IMR-90 (cell line): ENCODE measurements around the gene SS18L1. TPM values are rescaled to one million over a fixed set of nuclear protein-coding genes. Genes with fewer than 3 reads are reported as not detected.

Experiments
- ATAC-seq: fragments of 200-7000 bp; cut with Tn5 transposase; 2 replicates; pipeline ENCODE4 v1.9.1; 2020; ENCODE audit warnings: low read depth, mild to moderate bottlenecking, moderate library complexity
- BruUV-seq: library from RNA; stranded (reverse); fragments of 400-500 nt; replicated peaks from 2 replicates; lab custom pipeline; 2021; lab: Mats Ljungman, UMichigan
- CTCF ChIA-PET: fragments of 300-600 bp; formaldehyde crosslinking; extraction: SDS; loops from one replicate; lab custom pipeline; 2021; ENCODE audit warnings: antibody characterized with exemption; lab: Yijun Ruan, JAX
- POLR2A ChIA-PET: fragments of 300-600 bp; sonication (Branson Sonifier 250); formaldehyde crosslinking; loops from one replicate; lab custom pipeline; 2022; ENCODE audit warnings: antibody characterized with exemption; ENCODE audit not compliant: unreplicated experiment; lab: Charles Lee
- DNase-seq: peaks from one replicate; pipeline ENCODE4 v3.0.0; 2013
- H2AFZ ChIP-seq: replicated peaks from 2 replicates; pipeline ENCODE3; 2013; ENCODE audit warnings: low read length, mild to moderate bottlenecking; ENCODE audit not compliant: poor library complexity
- H2AK5ac ChIP-seq: 2 replicates; pipeline ENCODE4 v1.6.1; 2013; ENCODE audit warnings: low read depth, low read length, inconsistent platforms
- H2AK9ac ChIP-seq: replicated peaks from 2 replicates; pipeline ENCODE3; 2013; ENCODE audit warnings: mild to moderate bottlenecking, low read depth, low read length, moderate library complexity; ENCODE audit not compliant: poor library complexity
- H2BK120ac ChIP-seq: 2 replicates; pipeline ENCODE4 v1.6.1; 2013; ENCODE audit warnings: low read depth, low read length, inconsistent platforms
- H2BK15ac ChIP-seq: 3 replicates; pipeline ENCODE4 v1.6.1; 2013; ENCODE audit warnings: low read depth, low read length, inconsistent platforms
- H2BK20ac ChIP-seq: 2 replicates; pipeline ENCODE4 v1.6.1; 2013; ENCODE audit warnings: low read depth, mild to moderate bottlenecking, inconsistent platforms, low read length, moderate library complexity
- H2BK5ac ChIP-seq: 2 replicates; pipeline ENCODE4 v1.6.1; 2013; ENCODE audit warnings: mild to moderate bottlenecking, low read depth, low read length, inconsistent platforms; ENCODE audit not compliant: poor library complexity, severe bottlenecking
- H3K14ac ChIP-seq: replicated peaks from 2 replicates; pipeline ENCODE4 v1.6.1; 2013; ENCODE audit warnings: low read depth, low read length, inconsistent platforms
- H3K18ac ChIP-seq: 2 replicates; pipeline ENCODE4 v1.6.1; 2013; ENCODE audit warnings: low read depth, low read length, control low read depth
- H3K23ac ChIP-seq: 2 replicates; pipeline ENCODE4 v1.6.1; 2013; ENCODE audit warnings: low read depth, low read length, inconsistent platforms
- H3K27ac ChIP-seq: 2 replicates; pipeline ENCODE4 v1.5.1; 2013; ENCODE audit warnings: mild to moderate bottlenecking, control low read depth, low read length; ENCODE audit not compliant: insufficient read depth
- H3K27me3 ChIP-seq: 2 replicates; pipeline ENCODE4 v1.6.1; 2013; ENCODE audit warnings: low read length; ENCODE audit not compliant: control insufficient read depth, insufficient read depth
- H3K36me3 ChIP-seq: 2 replicates; pipeline ENCODE4 v1.6.1; 2013; ENCODE audit warnings: low read length, mixed read lengths; ENCODE audit not compliant: control insufficient read depth, insufficient read depth
- H3K4ac ChIP-seq: 2 replicates; pipeline ENCODE4 v1.6.1; 2013; ENCODE audit warnings: low read depth, low read length, inconsistent platforms
- H3K4me1 ChIP-seq: 2 replicates; pipeline ENCODE4 v1.6.1; 2013; ENCODE audit warnings: low read length, mixed read lengths; ENCODE audit not compliant: control insufficient read depth, insufficient read depth
- H3K4me2 ChIP-seq: 2 replicates; pipeline ENCODE4 v1.6.1; 2013; ENCODE audit warnings: low read depth, mild to moderate bottlenecking, control low read depth, low read length, moderate library complexity
- H3K4me3 ChIP-seq: 2 replicates; pipeline ENCODE4 v1.5.1; 2013; ENCODE audit warnings: low read depth, mild to moderate bottlenecking, control low read depth, low read length, moderate library complexity; ENCODE audit not compliant: insufficient read depth
- H3K56ac ChIP-seq: 2 replicates; pipeline ENCODE4 v1.6.1; 2013; ENCODE audit warnings: low read length, inconsistent platforms; ENCODE audit not compliant: insufficient read depth; ENCODE audit errors: extremely low read depth
- H3K79me1 ChIP-seq, 2 experiments: 2 replicates each; pipeline ENCODE4 v1.6.1; 2013; ENCODE audit warnings: low read length in 2 of 2, inconsistent platforms in 1 of 2, low read depth in 1 of 2
- H3K9ac ChIP-seq: 2 replicates; pipeline ENCODE4 v1.6.1; 2013; ENCODE audit warnings: low read depth, low read length, control low read depth
- H3K9me1 ChIP-seq: 2 replicates; pipeline ENCODE4 v1.6.1; 2013; ENCODE audit warnings: low read length, inconsistent platforms; ENCODE audit not compliant: insufficient read depth
- H3K9me3 ChIP-seq: 2 replicates; pipeline ENCODE4 v1.6.1; 2013; ENCODE audit warnings: low read length; ENCODE audit not compliant: control insufficient read depth, insufficient read depth
- H4K20me1 ChIP-seq: 2 replicates; pipeline ENCODE4 v1.6.1; 2013; ENCODE audit warnings: low read length, inconsistent platforms; ENCODE audit not compliant: insufficient read depth
- H4K5ac ChIP-seq: 2 replicates; pipeline ENCODE4 v1.6.1; 2013; ENCODE audit warnings: mild to moderate bottlenecking, low read depth, low read length, control low read depth
- H4K8ac ChIP-seq, 2 experiments: 2 replicates each; pipeline ENCODE4 v1.6.1; 2013; ENCODE audit warnings: low read depth in 2 of 2, low read length in 2 of 2, control low read depth in 1 of 2, inconsistent platforms in 1 of 2
- H4K91ac ChIP-seq: 2 replicates; pipeline ENCODE4 v1.6.1; 2013; ENCODE audit warnings: low read depth, low read length, inconsistent platforms; ENCODE audit not compliant: insufficient read depth
- CHD1 ChIP-seq: IDR thresholded peaks from 2 replicates; pipeline ENCODE4 v1.6.1; 2012; ENCODE audit warnings: low read depth, low read length, improper control_type of control experiment
- FOS ChIP-seq: fragments of 150-350 bp; IDR thresholded peaks from 2 replicates; pipeline ENCODE4 v1.6.1; 2016; ENCODE audit warnings: low read depth, low read length
- WGBS, 2 experiments: methylation state at CpG; one replicate each; pipeline versions ENCODE4 v1.1.5 to v1.1.7; 2013; ENCODE audit warnings: missing lambda C conversion rate in 2 of 2; ENCODE audit not compliant: insufficient read length in 1 of 2; ENCODE audit errors: extremely low coverage in 2 of 2; 5-methylcytosine and 5-hydroxymethylcytosine counted together
- dilution Hi-C: fragments of 300-500 bp; cut with HindIII; formaldehyde crosslinking; loops from one replicate; pipeline ENCODE4 v1.14.3; 2018; ENCODE audit warnings: low sequenced_read_pairs; ENCODE audit not compliant: unreplicated experiment
- in situ Hi-C: fragments of 300-500 bp; cut with MboI; formaldehyde crosslinking; loops from 3 replicates; pipeline ENCODE4 v1.14.3; 2019; ENCODE audit warnings: low sequenced_read_pairs, inconsistent platforms, mixed read lengths
- intact Hi-C: fragments of 100-400 bp; cut with micrococcal nuclease; formaldehyde crosslinking; loops from 2 replicates; pipeline ENCODE4 v1.10.0; 2022
- polyA plus RNA-seq, 3 experiments: library from polyadenylated mRNA; depleted of rRNA; stranded (reverse); fragments of >200 nt; gene quantifications; 2 replicates each; pipeline ENCODE4 v1.2.3, GENCODE V29; 2012; ENCODE audit warnings: low replicate concordance in 1 of 3
- total RNA-seq: library from RNA; depleted of rRNA; stranded (reverse); fragments of >200 nt; gene quantifications from 2 replicates; pipeline ENCODE4 v1.2.3, GENCODE V29; 2012

SS18L1 gene
- total and polyA plus RNA-seq, 2 of the 4 experiments (the other 2 are of a cell fraction) = 8.1 to 12.2 TPM

DNA sequence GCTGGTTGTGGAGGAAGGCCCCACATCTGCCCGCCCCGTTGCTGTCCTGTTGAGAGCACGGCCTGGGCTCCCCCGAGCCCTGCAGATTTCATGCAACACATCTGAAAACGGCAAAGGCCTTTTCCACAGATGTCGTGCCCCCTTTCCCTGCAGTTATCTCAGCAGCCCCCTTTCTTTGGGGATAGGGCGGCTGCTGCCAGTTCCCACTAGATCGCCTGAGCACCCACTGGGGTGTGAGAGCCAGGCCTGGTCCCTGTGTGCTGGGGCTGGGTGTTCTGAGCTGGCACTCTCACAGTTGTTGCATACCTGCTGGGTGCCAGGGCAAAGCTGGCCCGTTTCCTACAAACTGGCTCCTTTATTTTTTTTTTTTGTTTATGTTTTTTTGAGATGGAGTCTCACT, 27.0 kb downstream of the SS18L1 start:
- Histone ChIP-seq H3K14ac (no peak overlapping the region), H2AFZ (no peak overlapping the region), H3K79me1 (peaks cover 2 to 6% of the 10 kb centered on the region in 2 experiments; a peak in 2 of 4 replicates), H3K27ac (no peak overlapping the region), H4K5ac (no peak overlapping the region), H3K36me3 (peaks cover 36% of the 10 kb centered on the region), H3K4me1 (no peaks in the 10 kb centered on the region; the same call in 1 of the 2 replicates), H3K27me3 (no peaks in the 10 kb centered on the region), H2BK5ac (no peak overlapping the region), H2BK20ac (no peak overlapping the region), H3K4me2 (no peak overlapping the region), H3K23ac (no peak overlapping the region), H3K9ac (no peak overlapping the region), H4K20me1 (no peaks in the 10 kb centered on the region), H3K9me3 (no peaks in the 10 kb centered on the region), H3K9me1 (0 out of 2 replicates have a peak, but pooled peaks cover 5% of the 10 kb centered on the region), H2AK5ac (no peak overlapping the region), H2AK9ac (no peak overlapping the region), H4K91ac (no peak overlapping the region), H2BK15ac (no peak overlapping the region), H4K8ac (no peak overlapping the region), H3K4ac (no peak overlapping the region), H3K56ac (no peak overlapping the region), H2BK120ac (no peak overlapping the region), H3K4me3 (no peak overlapping the region), H3K18ac (no peak overlapping the region)
- CTCF ChIA-PET = no interaction called here
- POLR2A ChIA-PET = no interaction called here
- intact Hi-C loops = no loop called here
- WGBS, 2 experiments = 100% methylated on average over 4 of the region's 9 CpGs; no CpG with 5 or more reads in 1 of the 2 experiments
- no TSS peak for BruUV-seq
- ATAC-seq (no peak), DNase-seq (no peak)
- no peak for TF ChIP-seq CHD1
- no peak for TF ChIP-seq FOS
- dilution Hi-C loops = no loop called here
- in situ Hi-C loops = no loop called here
